Rectal smooth muscle tissue (tissue), 1 donor: ENCODE data around the gene GALNT18.

Source experiments
- H3K27ac ChIP-seq: one replicate; pipeline ENCODE4 v1.7.0; 2013; ENCODE audit warnings: low read depth, low read length, inconsistent platforms
- H3K27me3 ChIP-seq: one replicate; pipeline ENCODE4 v1.7.0; 2013; ENCODE audit warnings: low read length; ENCODE audit not compliant: control insufficient read depth, insufficient read depth
- H3K36me3 ChIP-seq: one replicate; pipeline ENCODE4 v1.7.0; 2013; ENCODE audit warnings: low read length; ENCODE audit not compliant: control insufficient read depth, insufficient read depth
- H3K4me1 ChIP-seq: one replicate; pipeline ENCODE4 v1.7.0; 2013; ENCODE audit warnings: low read length; ENCODE audit not compliant: control insufficient read depth, insufficient read depth
- H3K4me3 ChIP-seq: one replicate; pipeline ENCODE4 v1.7.0; 2013; ENCODE audit warnings: low read length
- H3K9ac ChIP-seq: one replicate; pipeline ENCODE4 v1.7.0; 2013; ENCODE audit warnings: low read length

Gene GALNT18

GRCh38 chr11:11472106-11472505, 149.7 kb downstream of the GALNT18 start:
- H3K9ac ChIP-seq, result no peak overlapping the region
- H3K27me3 ChIP-seq, result no peaks in the 10 kb centered on the region
- peaks cover 9% of the 10 kb centered on the region for H3K4me1 ChIP-seq
- no peaks in the 10 kb centered on the region for H3K36me3 ChIP-seq
- H3K27ac ChIP-seq, result no peak overlapping the region
- no peak overlapping the region for H3K4me3 ChIP-seq

GRCh38 chr11:11471201-11471600, 150.6 kb downstream of the GALNT18 start:
- no peak overlapping the region for H3K9ac ChIP-seq
- H3K4me3 ChIP-seq, result no peak overlapping the region

GRCh38 chr11:11468954-11469353, 152.9 kb downstream of the GALNT18 start:
- Histone ChIP-seq H3K36me3 (no peaks in the 10 kb centered on the region), H3K27me3 (no peaks in the 10 kb centered on the region), H3K4me1 (peaks cover 13% of the 10 kb centered on the region), H3K27ac (peak overlapping the region; percentile 74), H3K4me3 (no peak overlapping the region), H3K9ac (no peak overlapping the region)

More at GRCh38 chr11:11471201-11471600, 150.6 kb downstream of the GALNT18 start:
- Histone ChIP-seq H3K36me3 (no peaks in the 10 kb centered on the region), H3K27me3 (no peaks in the 10 kb centered on the region), H3K27ac (no peak overlapping the region), H3K4me1 (peaks cover 9% of the 10 kb centered on the region)

GRCh38 chr11:11467312-11467711, 154.5 kb downstream of the GALNT18 start:
- H3K27me3 ChIP-seq, result no peaks in the 10 kb centered on the region
- no peak overlapping the region for H3K4me3 ChIP-seq
- no peak overlapping the region for H3K9ac ChIP-seq
- H3K27ac ChIP-seq, result no peak overlapping the region
- no peaks in the 10 kb centered on the region for H3K36me3 ChIP-seq
- H3K4me1 ChIP-seq, result peaks cover 22% of the 10 kb centered on the region

- no peaks in the 10 kb centered on the region for H3K36me3 ChIP-seq
- no peaks in the 10 kb centered on the region for H3K27me3 ChIP-seq
- peaks cover 35% of the 10 kb centered on the region for H3K4me1 ChIP-seq
- no peak overlapping the region for H3K9ac ChIP-seq
- no peak overlapping the region for H3K27ac ChIP-seq
- H3K4me3 ChIP-seq, result no peak overlapping the region
Measured at GRCh38 chr11:11464555-11464954, 157.2 kb downstream of the GALNT18 start.

GRCh38 chr11:11463405-11463804, 158.4 kb downstream of the GALNT18 start:
- Histone ChIP-seq H3K36me3 (no peaks in the 10 kb centered on the region), H3K27me3 (no peaks in the 10 kb centered on the region), H3K4me1 (peaks cover 26% of the 10 kb centered on the region), H3K9ac (no peak overlapping the region), H3K27ac (peak overlapping the region; percentile 44), H3K4me3 (no peak overlapping the region)

- Histone ChIP-seq H3K27me3 (no peaks in the 10 kb centered on the region), H3K4me3 (no peak overlapping the region), H3K9ac (no peak overlapping the region), H3K27ac (peak overlapping the region; percentile 59), H3K4me1 (peaks cover 26% of the 10 kb centered on the region), H3K36me3 (no peaks in the 10 kb centered on the region)
Measured at GRCh38 chr11:11461473-11461872, 160.3 kb downstream of the GALNT18 start.

- H3K4me3 ChIP-seq, result no peak overlapping the region
- H3K27ac ChIP-seq, result no peak overlapping the region
- H3K4me1 ChIP-seq, result peaks cover 26% of the 10 kb centered on the region
- no peak overlapping the region for H3K9ac ChIP-seq
- no peaks in the 10 kb centered on the region for H3K27me3 ChIP-seq
- no peaks in the 10 kb centered on the region for H3K36me3 ChIP-seq
Measured at GRCh38 chr11:11459578-11459977, 162.2 kb downstream of the GALNT18 start.

GRCh38 chr11:11458485-11458884, 163.3 kb downstream of the GALNT18 start:
- H3K4me3 ChIP-seq, result no peak overlapping the region
- no peak overlapping the region for H3K27ac ChIP-seq
- no peaks in the 10 kb centered on the region for H3K27me3 ChIP-seq
- no peaks in the 10 kb centered on the region for H3K36me3 ChIP-seq
- H3K4me1 ChIP-seq, result peaks cover 20% of the 10 kb centered on the region
- H3K9ac ChIP-seq, result no peak overlapping the region

- H3K27me3 ChIP-seq, result no peaks in the 10 kb centered on the region
Measured at GRCh38 chr11:11458001-11458400, 163.8 kb downstream of the GALNT18 start.

GRCh38 chr11:11456866-11457265, 164.9 kb downstream of the GALNT18 start:
- Histone ChIP-seq H3K36me3 (no peaks in the 10 kb centered on the region), H3K4me1 (peaks cover 12% of the 10 kb centered on the region), H3K4me3 (no peak overlapping the region), H3K27ac (no peak overlapping the region), H3K27me3 (no peaks in the 10 kb centered on the region), H3K9ac (no peak overlapping the region)

More at GRCh38 chr11:11458001-11458400, 163.8 kb downstream of the GALNT18 start:
- no peaks in the 10 kb centered on the region for H3K36me3 ChIP-seq
- no peak overlapping the region for H3K9ac ChIP-seq
- no peak overlapping the region for H3K27ac ChIP-seq
- no peak overlapping the region for H3K4me3 ChIP-seq
- H3K4me1 ChIP-seq, result peaks cover 19% of the 10 kb centered on the region

GRCh38 chr11:11454671-11455223, 167.1 kb downstream of the GALNT18 start:
- Histone ChIP-seq H3K9ac (no peak overlapping the region), H3K27me3 (no peaks in the 10 kb centered on the region), H3K4me1 (peaks cover 3% of the 10 kb centered on the region), H3K4me3 (no peak overlapping the region), H3K27ac (no peak overlapping the region), H3K36me3 (no peaks in the 10 kb centered on the region)

GRCh38 chr11:11451501-11452005, 170.3 kb downstream of the GALNT18 start:
- Histone ChIP-seq H3K27me3 (no peaks in the 10 kb centered on the region), H3K4me3 (no peak overlapping the region), H3K4me1 (peaks cover 3% of the 10 kb centered on the region), H3K27ac (peak overlapping the region; percentile 34), H3K36me3 (no peaks in the 10 kb centered on the region), H3K9ac (no peak overlapping the region)
